GM12874 (cell line): Measurements from ENCODE around the gene MEIG1.

Experiments used
- TF ChIP-seq, protein P1 (sequence below): IDR thresholded peaks from 2 replicates; pipeline ENCODE4 v1.5.1; 2011; ENCODE audit warnings: low read depth, mild to moderate bottlenecking, control low read depth, low read length, moderate library complexity; ENCODE audit not compliant: insufficient read depth

Gene MEIG1

GRCh38 chr10:14949291-14949690 lies 9.9 kb upstream of the MEIG1 start:
- TF ChIP-seq, protein P1, sequence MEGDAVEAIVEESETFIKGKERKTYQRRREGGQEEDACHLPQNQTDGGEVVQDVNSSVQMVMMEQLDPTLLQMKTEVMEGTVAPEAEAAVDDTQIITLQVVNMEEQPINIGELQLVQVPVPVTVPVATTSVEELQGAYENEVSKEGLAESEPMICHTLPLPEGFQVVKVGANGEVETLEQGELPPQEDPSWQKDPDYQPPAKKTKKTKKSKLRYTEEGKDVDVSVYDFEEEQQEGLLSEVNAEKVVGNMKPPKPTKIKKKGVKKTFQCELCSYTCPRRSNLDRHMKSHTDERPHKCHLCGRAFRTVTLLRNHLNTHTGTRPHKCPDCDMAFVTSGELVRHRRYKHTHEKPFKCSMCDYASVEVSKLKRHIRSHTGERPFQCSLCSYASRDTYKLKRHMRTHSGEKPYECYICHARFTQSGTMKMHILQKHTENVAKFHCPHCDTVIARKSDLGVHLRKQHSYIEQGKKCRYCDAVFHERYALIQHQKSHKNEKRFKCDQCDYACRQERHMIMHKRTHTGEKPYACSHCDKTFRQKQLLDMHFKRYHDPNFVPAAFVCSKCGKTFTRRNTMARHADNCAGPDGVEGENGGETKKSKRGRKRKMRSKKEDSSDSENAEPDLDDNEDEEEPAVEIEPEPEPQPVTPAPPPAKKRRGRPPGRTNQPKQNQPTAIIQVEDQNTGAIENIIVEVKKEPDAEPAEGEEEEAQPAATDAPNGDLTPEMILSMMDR: no peak

DNA sequence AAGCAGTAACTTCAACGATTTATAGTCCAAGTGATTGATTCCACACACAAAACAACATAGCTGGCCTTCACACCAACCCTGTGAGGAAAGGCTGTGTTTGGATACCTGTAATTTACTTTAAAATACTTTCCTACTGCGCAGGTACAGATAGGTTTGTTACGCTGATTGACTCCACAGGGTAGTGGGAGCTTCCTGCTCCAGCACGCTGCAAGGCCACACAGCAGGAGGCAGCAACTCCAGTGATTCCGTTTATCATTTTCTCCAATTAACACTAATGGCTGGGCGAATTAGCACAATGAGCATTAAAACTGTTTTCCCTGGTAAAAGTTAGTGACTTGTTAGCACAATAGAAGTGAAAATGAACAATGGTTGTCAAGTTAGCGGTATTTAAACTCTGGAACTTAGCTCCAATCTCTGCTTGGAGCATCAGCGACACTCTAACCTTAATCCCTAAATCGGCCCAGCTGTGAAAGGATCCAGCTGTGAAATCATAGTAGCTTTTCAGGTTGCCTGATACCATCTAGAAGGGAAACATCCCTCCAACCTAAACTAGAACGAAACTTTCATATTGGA lies 6.3 kb upstream of the MEIG1 start:
- TF ChIP-seq, protein P1: no peak

DNA sequence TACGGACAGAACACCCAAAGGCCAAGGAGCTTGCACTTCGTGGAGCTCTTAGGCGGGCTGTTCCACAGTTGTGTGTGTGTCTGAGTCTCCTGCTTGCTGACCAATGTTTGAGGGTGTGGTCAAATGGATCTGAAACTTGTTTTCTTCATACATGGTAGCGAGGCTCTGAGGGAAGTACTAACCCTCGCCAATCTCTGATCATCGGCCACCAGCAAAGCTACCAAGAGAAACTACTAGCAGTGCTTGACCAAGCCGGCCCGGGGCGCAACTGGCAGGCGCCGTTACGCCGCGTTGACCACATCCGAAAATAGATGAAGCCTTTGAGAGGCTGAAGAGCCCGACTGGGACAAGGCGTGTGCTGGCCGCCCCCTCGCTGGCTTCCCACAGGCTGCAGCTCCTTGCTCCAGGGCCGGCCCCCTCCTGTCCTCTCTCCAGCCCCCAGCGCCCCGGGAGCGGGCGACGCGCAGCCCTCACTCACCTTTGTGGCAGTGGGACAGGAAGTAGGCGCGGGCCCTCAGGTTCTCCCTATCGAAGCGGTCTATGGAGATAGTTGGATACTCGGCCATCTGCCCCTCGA lies 5.7 kb upstream of the MEIG1 start:
- TF ChIP-seq, protein P1: peak; percentile 20; the same call in 1 of the 2 replicates

DNA sequence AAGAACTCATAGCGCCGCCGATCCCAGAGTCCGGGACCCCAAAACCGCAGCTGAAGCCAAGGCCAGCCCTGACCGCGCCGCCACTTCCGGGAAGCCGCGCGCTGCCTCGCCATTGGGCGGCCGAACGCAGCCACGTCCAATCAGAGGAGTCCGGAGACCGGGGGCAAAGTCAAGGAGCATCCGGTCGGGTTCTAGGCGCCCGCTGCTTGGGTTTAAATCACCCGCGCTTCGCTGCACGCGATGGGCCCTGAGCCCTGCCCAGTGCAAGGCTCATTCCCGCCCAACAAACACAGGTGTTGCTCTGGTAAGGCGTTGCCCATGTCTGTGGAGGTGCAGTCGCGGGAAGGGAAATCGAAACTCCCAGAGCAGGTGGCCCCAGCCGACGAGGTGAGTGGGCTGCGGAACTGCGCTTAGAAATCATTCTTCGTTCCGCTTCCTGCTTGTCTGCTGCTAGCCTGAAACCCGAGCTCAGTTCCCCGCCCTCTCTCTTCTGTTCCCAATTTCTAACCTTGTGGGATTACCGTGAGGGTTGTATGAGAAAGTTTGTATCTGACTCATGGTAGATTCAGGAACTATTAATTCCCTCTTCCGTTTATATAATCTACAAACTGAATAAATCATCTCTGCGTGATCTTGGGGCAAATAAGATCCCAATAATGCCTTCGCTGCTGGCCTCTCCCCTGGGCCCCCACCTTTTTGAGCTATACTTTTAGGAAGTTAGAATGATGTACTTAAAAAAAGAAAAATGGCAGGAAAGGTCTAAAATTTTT lies 5.0 kb upstream of the MEIG1 start, which contains the start of gene DCLRE1C:
Gene DCLRE1C, minus strand, starts transcription at position 96 of the 770 bp plus-strand sequence. Its CDS starts 86 bp downstream, at position 10.
- TF ChIP-seq, protein P1: no peak

GRCh38 chr10:14954934-14955333 lies 4.3 kb upstream of the MEIG1 start:
- TF ChIP-seq, protein P1: no peak

- TF ChIP-seq, protein P1: no peak
These were observed 342 bp upstream of the MEIG1 start for GRCh38 chr10:14958872-14959220.

DNA sequence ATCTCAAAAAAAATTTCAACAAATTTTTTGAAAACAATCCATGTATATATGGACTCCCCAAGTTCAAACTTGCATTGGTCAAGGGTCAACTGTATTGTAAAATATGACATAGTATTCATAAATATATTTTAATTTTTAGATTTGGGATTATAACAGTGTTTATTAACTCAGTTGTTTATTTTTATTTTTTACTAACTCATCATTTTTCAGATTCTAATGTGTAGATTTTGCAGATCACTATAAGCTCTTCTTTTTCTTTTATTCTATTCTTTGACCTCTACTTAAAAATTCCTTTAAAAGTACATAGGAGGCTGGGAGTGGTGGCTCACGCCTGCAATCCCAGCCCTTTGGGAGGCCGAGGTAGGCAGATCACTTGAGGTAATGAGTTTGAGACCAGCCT lies 8.7 kb downstream of the MEIG1 start:
- TF ChIP-seq, protein P1: no peak
